SK-N-SH (cell line): ENCODE measurements around the gene ATP5F1D. TPM values are rescaled to one million over a fixed set of nuclear protein-coding genes. Genes with fewer than 3 reads are reported as not detected.

Source experiments
- CTCF ChIA-PET: fragments of 300-600, 350-600 bp; formaldehyde crosslinking; extraction: SDS; loops from one replicate; lab custom pipeline; 2021; lab: Yijun Ruan, JAX
- POLR2A ChIA-PET: fragments of 350-600 bp; sonication (Branson Sonifier 250); formaldehyde crosslinking; extraction: SDS; loops from one replicate; lab custom pipeline; 2020; ENCODE audit warnings: antibody characterized with exemption, inconsistent platforms; lab: Yijun Ruan, JAX
- DNase-seq: peaks from one replicate; pipeline ENCODE4 v3.0.0; 2012
- H2AFZ ChIP-seq: fragments of 200-600 bp; sonication (generic); 2 replicates; pipeline ENCODE4 v1.8.1; 2016; ENCODE audit warnings: antibody characterized with exemption, mild to moderate bottlenecking, low read depth
- H3F3A ChIP-seq: fragments of 200-600 bp; sonication (generic); replicated peaks from 2 replicates; pipeline ENCODE3; 2016; ENCODE audit warnings: antibody characterized with exemption, mild to moderate bottlenecking; ENCODE audit not compliant: insufficient read depth
- H3K27ac ChIP-seq, 2 experiments: fragments of 200-500 bp in 1 of 2; fragments of 200-600 bp in 1 of 2; sonication (Bioruptor generic) in 1 of 2; sonication (generic), shearing (Covaris generic) in 1 of 2; 2 replicates each; pipeline versions ENCODE4 v1.5.1 to v1.6.1; 2014 to 2016; ENCODE audit warnings: low read depth in 2 of 2, inconsistent platforms in 1 of 2, low read length in 1 of 2, mild to moderate bottlenecking in 1 of 2, mixed read lengths in 1 of 2
- H3K27me3 ChIP-seq: fragments of 200-600 bp; sonication (generic), shearing (Covaris generic); 2 replicates; pipeline ENCODE4 v1.6.1; 2016; ENCODE audit warnings: mixed run types; ENCODE audit not compliant: insufficient read depth
- H3K36me3 ChIP-seq, 2 experiments: fragments of 200-500 bp in 1 of 2; fragments of 200-600 bp in 1 of 2; sonication (Bioruptor generic) in 1 of 2; sonication (generic) in 1 of 2; replicated peaks in 1 of 2; 2 replicates each; pipeline versions ENCODE3 to v1.5.1; 2014 to 2016; ENCODE audit warnings: low read length in 1 of 2, mild to moderate bottlenecking in 1 of 2; ENCODE audit not compliant: insufficient read depth in 2 of 2, control insufficient read depth in 1 of 2
- H3K4me1 ChIP-seq, 2 experiments: fragments of 200-500 bp in 1 of 2; fragments of 200-600 bp in 1 of 2; sonication (Bioruptor generic) in 1 of 2; sonication (generic), shearing (Covaris generic) in 1 of 2; 2 replicates each; pipeline versions ENCODE4 v1.5.1 to v1.6.1; 2014 to 2016; ENCODE audit warnings: low read depth in 1 of 2, low read length in 1 of 2, mixed run types in 1 of 2; ENCODE audit not compliant: insufficient read depth in 2 of 2, control insufficient read depth in 1 of 2
- H3K4me2 ChIP-seq: fragments of 200-600 bp; sonication (generic), shearing (Covaris generic); 2 replicates; pipeline ENCODE4 v1.6.1; 2017; ENCODE audit warnings: mixed run types
- H3K4me3 ChIP-seq, 2 experiments: fragments of 200-500 bp in 1 of 2; fragments of 200-600 bp in 1 of 2; sonication (Bioruptor generic) in 1 of 2; sonication (generic), shearing (Covaris generic) in 1 of 2; 2 replicates each; pipeline versions ENCODE4 v1.5.1 to v1.8.1; 2014 to 2016; ENCODE audit warnings: low read depth in 2 of 2, inconsistent platforms in 1 of 2, low read length in 1 of 2, mild to moderate bottlenecking in 1 of 2, mixed read lengths in 1 of 2, moderate library complexity in 1 of 2
- H3K79me2 ChIP-seq: fragments of 200-600 bp; sonication (generic); 2 replicates; pipeline ENCODE4 v1.8.1; 2017; ENCODE audit warnings: mild to moderate bottlenecking; ENCODE audit not compliant: insufficient read depth
- H3K9ac ChIP-seq: fragments of 200-600 bp; sonication (generic); 2 replicates; pipeline ENCODE4 v1.6.1; 2017; ENCODE audit warnings: mixed run types
- H3K9me2 ChIP-seq: fragments of 200-600 bp; sonication (generic); 2 replicates; pipeline ENCODE4 v1.6.1; 2017; ENCODE audit warnings: mixed run types
- H3K9me3 ChIP-seq: fragments of 200-600 bp; sonication (generic); 2 replicates; pipeline ENCODE4 v1.6.1; 2017; ENCODE audit warnings: mixed run types, mild to moderate bottlenecking, moderate library complexity
- H4K20me1 ChIP-seq: fragments of 200-600 bp; sonication (generic); 2 replicates; pipeline ENCODE4 v1.6.1; 2017; ENCODE audit warnings: mild to moderate bottlenecking, mixed run types; ENCODE audit not compliant: insufficient read depth
- ELF1 ChIP-seq: IDR thresholded peaks from 2 replicates; pipeline ENCODE4 v1.4.0; 2012
- FOSL2 ChIP-seq: IDR thresholded peaks from 2 replicates; pipeline ENCODE4 v1.4.0; 2012; ENCODE audit warnings: low read depth, mild to moderate bottlenecking, moderate library complexity, borderline replicate concordance
- MXI1 ChIP-seq: IDR thresholded peaks from 2 replicates; pipeline ENCODE4 v1.6.1; 2012; ENCODE audit warnings: mild to moderate bottlenecking, low read depth, low read length, improper control_type of control experiment
- NFIC ChIP-seq: IDR thresholded peaks from 2 replicates; pipeline ENCODE4 v1.4.0; 2012; ENCODE audit warnings: borderline replicate concordance
- RCOR1 ChIP-seq: fragments of 150-350 bp; IDR thresholded peaks from 2 replicates; pipeline ENCODE4 v1.6.1; 2017; ENCODE audit warnings: antibody characterized with exemption, low read length
- RFX5 ChIP-seq: IDR thresholded peaks from 2 replicates; pipeline ENCODE4 v1.6.1; 2012; ENCODE audit warnings: mild to moderate bottlenecking, improper control_type of control experiment, low read length
- SMC3 ChIP-seq: IDR thresholded peaks from 2 replicates; pipeline ENCODE4 v1.6.1; 2012; ENCODE audit warnings: low read depth, low read length, improper control_type of control experiment
- TEAD4 ChIP-seq: IDR thresholded peaks from 2 replicates; pipeline ENCODE4 v1.4.0; 2012; ENCODE audit warnings: mild to moderate bottlenecking, borderline replicate concordance; ENCODE audit not compliant: insufficient read depth
- YY1 ChIP-seq: IDR thresholded peaks from 2 replicates; pipeline ENCODE4 v1.4.0; 2012; ENCODE audit warnings: low read depth, mild to moderate bottlenecking
- WGBS: methylation state at CpG from one replicate; pipeline ENCODE4 v1.1.6; 2017; ENCODE audit warnings: low lambda C conversion rate; 5-methylcytosine and 5-hydroxymethylcytosine counted together
- polyA plus RNA-seq, 3 experiments: library from polyadenylated mRNA; depleted of rRNA; stranded (reverse); fragments of >200 nt; gene quantifications; 2 replicates each; pipeline ENCODE4 v1.2.3, GENCODE V29; 2012
- TF ChIP-seq, protein P1 (sequence below): IDR thresholded peaks from 2 replicates; pipeline ENCODE4 v1.4.0; 2012; ENCODE audit warnings: low read depth
- TF ChIP-seq, protein P2 (sequence below): fragments of 150-350 bp; IDR thresholded peaks from 2 replicates; pipeline ENCODE4 v1.6.1; 2017; ENCODE audit warnings: antibody characterized with exemption, low read length, low read depth, borderline replicate concordance
- TF ChIP-seq, protein P3 (sequence below): IDR thresholded peaks from 2 replicates; pipeline ENCODE4 v1.6.1; 2012; ENCODE audit warnings: mild to moderate bottlenecking, low read depth, low read length, moderate library complexity
- TF ChIP-seq, protein P4 (sequence below): IDR thresholded peaks from 2 replicates; pipeline ENCODE4 v1.4.0; 2012; ENCODE audit warnings: low read depth, borderline replicate concordance

ATP5F1D gene
- polyA plus RNA-seq, 1 of the 3 experiments (the other 2 are of a cell fraction), result 226 TPM

DNA sequence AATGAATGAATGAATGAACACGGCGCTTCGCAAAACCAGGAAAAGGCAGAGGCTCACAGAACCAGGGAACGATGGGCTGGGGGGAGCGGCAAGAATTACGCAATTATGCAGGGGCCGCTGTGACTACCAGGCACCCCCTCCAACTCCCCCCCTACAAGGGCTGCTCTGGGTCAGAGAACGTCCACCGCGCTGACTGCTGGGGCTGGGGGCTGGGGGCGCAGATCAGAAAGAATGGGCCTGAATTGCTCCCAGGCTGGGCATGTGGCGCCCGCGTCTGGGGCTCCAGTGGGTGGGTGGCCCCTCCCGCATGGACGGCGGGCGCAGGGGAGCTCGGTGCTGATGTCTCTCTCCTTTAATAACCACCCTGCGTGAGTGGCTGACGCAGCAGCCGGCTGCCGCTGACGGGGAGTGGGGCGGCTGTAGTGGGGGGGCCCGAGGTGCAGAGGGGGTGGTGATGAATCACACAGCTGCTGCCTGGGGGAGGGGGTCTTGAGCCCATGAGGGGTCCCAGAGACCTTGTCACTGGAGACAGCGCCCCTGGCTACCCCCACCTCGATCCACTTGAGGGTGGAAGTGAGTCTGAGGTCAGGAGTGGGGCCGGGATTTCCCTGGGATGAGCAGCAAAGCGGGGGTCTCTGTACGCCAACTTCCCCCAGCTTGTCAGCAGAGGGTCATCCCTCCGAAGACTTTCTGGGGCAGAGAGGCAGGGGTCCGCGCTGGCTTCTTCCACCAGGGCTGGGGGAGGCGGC is 26.1 kb downstream of the ATP5F1D start:
- Histone ChIP-seq H3K36me3 (peaks cover 20 to 27% of the 10 kb centered on the region in 2 experiments), H3K27ac (no peak overlapping the region)
- TF ChIP-seq, protein P1, sequence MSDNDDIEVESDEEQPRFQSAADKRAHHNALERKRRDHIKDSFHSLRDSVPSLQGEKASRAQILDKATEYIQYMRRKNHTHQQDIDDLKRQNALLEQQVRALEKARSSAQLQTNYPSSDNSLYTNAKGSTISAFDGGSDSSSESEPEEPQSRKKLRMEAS, result no peak
- no peak for TF ChIP-seq SMC3
- TF ChIP-seq, protein P2, sequence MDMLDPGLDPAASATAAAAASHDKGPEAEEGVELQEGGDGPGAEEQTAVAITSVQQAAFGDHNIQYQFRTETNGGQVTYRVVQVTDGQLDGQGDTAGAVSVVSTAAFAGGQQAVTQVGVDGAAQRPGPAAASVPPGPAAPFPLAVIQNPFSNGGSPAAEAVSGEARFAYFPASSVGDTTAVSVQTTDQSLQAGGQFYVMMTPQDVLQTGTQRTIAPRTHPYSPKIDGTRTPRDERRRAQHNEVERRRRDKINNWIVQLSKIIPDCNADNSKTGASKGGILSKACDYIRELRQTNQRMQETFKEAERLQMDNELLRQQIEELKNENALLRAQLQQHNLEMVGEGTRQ, result no peak
- TF ChIP-seq, protein P3, sequence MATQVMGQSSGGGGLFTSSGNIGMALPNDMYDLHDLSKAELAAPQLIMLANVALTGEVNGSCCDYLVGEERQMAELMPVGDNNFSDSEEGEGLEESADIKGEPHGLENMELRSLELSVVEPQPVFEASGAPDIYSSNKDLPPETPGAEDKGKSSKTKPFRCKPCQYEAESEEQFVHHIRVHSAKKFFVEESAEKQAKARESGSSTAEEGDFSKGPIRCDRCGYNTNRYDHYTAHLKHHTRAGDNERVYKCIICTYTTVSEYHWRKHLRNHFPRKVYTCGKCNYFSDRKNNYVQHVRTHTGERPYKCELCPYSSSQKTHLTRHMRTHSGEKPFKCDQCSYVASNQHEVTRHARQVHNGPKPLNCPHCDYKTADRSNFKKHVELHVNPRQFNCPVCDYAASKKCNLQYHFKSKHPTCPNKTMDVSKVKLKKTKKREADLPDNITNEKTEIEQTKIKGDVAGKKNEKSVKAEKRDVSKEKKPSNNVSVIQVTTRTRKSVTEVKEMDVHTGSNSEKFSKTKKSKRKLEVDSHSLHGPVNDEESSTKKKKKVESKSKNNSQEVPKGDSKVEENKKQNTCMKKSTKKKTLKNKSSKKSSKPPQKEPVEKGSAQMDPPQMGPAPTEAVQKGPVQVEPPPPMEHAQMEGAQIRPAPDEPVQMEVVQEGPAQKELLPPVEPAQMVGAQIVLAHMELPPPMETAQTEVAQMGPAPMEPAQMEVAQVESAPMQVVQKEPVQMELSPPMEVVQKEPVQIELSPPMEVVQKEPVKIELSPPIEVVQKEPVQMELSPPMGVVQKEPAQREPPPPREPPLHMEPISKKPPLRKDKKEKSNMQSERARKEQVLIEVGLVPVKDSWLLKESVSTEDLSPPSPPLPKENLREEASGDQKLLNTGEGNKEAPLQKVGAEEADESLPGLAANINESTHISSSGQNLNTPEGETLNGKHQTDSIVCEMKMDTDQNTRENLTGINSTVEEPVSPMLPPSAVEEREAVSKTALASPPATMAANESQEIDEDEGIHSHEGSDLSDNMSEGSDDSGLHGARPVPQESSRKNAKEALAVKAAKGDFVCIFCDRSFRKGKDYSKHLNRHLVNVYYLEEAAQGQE, result no peak
- TF ChIP-seq, all 33 proteins: peak for 0
- Histone ChIP-seq H3K4me2 (peak overlapping the region; percentile 91), H3K27me3 (no peaks in the 10 kb centered on the region), H2AFZ (no peak overlapping the region), H3K4me1 (peaks cover 42 to 61% of the 10 kb centered on the region in 2 experiments; a peak in 3 of 4 replicates), H3K9me2 (no peaks in the 10 kb centered on the region), H3K9ac (0 out of 2 replicates have a peak overlapping the region, but pooled peaks have one; percentile 63), H3K9me3 (no peaks in the 10 kb centered on the region), H4K20me1 (peaks cover 30% of the 10 kb centered on the region), H3F3A (peaks cover 43% of the 10 kb centered on the region), H3K79me2 (peaks cover 36% of the 10 kb centered on the region), H3K4me3 (peak overlapping the region; percentile 58 to 64)
- ChIA-PET POLR2A (no interaction called here), CTCF (interaction anchor here (0.8 to 18.6 kb wide), 14 partner anchors 12 to 192 kb away, joined by 3 to 594 read pairs (median 14); partner anchors contain the start of genes ATP5F1D, EFNA2 and MIDN)
- WGBS, result 58% methylated on average over 15 of the region's 35 CpGs
- DNase-seq, result no peak

DNA sequence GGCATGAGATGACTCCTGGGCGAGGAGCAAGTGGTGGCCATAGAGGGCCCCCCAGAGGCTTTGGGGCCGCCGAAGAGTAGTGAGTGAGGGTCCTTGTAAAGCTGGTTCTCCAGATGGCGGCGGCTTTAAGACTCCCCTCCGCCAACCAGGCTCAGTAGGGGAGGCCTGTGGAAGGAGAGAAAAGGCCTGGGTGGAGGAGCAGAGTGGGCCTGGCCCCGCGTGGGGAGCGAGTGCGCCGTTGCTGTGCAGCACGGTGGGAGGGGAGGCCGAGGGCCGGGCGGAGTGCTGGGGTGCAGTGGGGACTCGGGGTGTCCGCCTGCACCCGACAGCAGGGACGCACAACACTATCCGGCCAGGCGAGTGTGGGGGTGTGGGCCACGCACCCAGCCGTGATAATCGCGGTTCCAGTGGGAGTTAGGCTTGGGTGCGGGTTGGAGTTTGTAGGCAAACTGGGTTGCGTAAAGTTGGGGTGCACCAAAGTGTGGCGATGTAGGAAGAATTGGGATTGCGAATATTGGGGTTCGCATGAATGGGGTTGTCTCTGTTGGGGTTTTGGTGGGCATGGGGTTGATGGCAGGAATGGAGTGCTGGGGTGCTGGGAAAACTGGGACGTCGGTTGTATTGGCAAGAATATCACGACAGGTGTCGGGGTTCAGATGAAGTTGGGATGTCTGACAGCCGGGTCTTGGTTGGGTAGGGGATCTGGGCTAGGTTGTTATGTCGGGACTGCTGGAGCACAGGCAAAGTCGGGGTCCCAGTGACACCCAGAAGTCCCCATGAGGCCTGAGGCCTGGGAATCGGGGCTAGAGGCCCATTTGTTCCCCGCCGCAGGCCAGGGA is 26.9 kb downstream of the ATP5F1D start:
- H3K9ac ChIP-seq, result no peak overlapping the region
- H2AFZ ChIP-seq, result no peak overlapping the region
- peaks cover 38% of the 10 kb centered on the region for H4K20me1 ChIP-seq
- peaks cover 51% of the 10 kb centered on the region for H3F3A ChIP-seq
- H3K4me2 ChIP-seq, result peak overlapping the region; percentile 66
- H3K4me1 ChIP-seq, result peaks cover 42 to 59% of the 10 kb centered on the region in 2 experiments; a peak in 3 of 4 replicates
- DNase-seq, result no peak
- no peaks in the 10 kb centered on the region for H3K9me3 ChIP-seq
- peak overlapping the region; percentile 20 to 91; a peak in 3 of 4 replicates for H3K27ac ChIP-seq
- ChIA-PET CTCF (interaction anchor here (1.2 to 18.6 kb wide), 8 partner anchors 12 to 156 kb away, joined by 6 to 594 read pairs (median 20); partner anchors contain the start of genes ATP5F1D and MIDN), POLR2A (interaction anchor here (0.6 to 1.7 kb wide), 40 partner anchors 9 to 345 kb away, joined by 3 to 110 read pairs (median 5); partner anchors contain the start of genes APC2, ATP5F1D, CBARP and EFNA2)
- peaks cover 44% of the 10 kb centered on the region for H3K79me2 ChIP-seq
- no peaks in the 10 kb centered on the region for H3K27me3 ChIP-seq
- peaks cover 28 to 35% of the 10 kb centered on the region in 2 experiments for H3K36me3 ChIP-seq
- H3K4me3 ChIP-seq, result 0 out of 4 replicates have a peak overlapping the region, but pooled peaks of 1 of the 2 experiments have one; percentile 31
- WGBS, result 84% methylated on average over 34 of the region's 40 CpGs
- H3K9me2 ChIP-seq, result no peaks in the 10 kb centered on the region
- TF ChIP-seq RCOR1 (no peak), RFX5 (no peak), TEAD4 (no peak), YY1 (no peak), MXI1 (no peak), SMC3 (no peak), FOSL2 (no peak), NFIC (no peak), ELF1 (no peak)
- TF ChIP-seq, protein P2, result no peak
- TF ChIP-seq, protein P1, result no peak
- TF ChIP-seq, protein P4, sequence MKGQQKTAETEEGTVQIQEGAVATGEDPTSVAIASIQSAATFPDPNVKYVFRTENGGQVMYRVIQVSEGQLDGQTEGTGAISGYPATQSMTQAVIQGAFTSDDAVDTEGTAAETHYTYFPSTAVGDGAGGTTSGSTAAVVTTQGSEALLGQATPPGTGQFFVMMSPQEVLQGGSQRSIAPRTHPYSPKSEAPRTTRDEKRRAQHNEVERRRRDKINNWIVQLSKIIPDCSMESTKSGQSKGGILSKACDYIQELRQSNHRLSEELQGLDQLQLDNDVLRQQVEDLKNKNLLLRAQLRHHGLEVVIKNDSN, result no peak
